Keratinocyte (primary cell): ENCODE results near the gene ZFP36L2. TPM values are rescaled to one million over a fixed set of nuclear protein-coding genes. Genes with fewer than 3 reads are reported as not detected.
"Not testable (repeated sequence)": the region's sequence is repeated elsewhere in the genome, so short reads cannot be mapped to it uniquely, and the experiment has no call there.

Source experiments
- DNase-seq: peaks from one replicate; pipeline ENCODE4 v3.0.0-alpha.2; 2011; ENCODE audit warnings: low read depth, missing footprints, low spot score
- FAIRE-seq: peaks from 2 replicates; lab custom pipeline; 2011; peaks lifted over from hg19 to GRCh38; lab: Jason Lieb, UNC
- H2AFZ ChIP-seq: 2 replicates; pipeline ENCODE4 v1.6.0; 2012; ENCODE audit warnings: low read length, control low read depth, inconsistent platforms; ENCODE audit not compliant: control insufficient read depth
- H3K27ac ChIP-seq: 2 replicates; pipeline ENCODE4 v1.5.1; 2011; ENCODE audit warnings: low read length; ENCODE audit not compliant: control insufficient read depth, insufficient read depth
- H3K27me3 ChIP-seq: 3 replicates; pipeline ENCODE4 v1.6.0; 2011; ENCODE audit warnings: low read length; ENCODE audit not compliant: control insufficient read depth, insufficient read depth; ENCODE audit errors: extremely low read depth
- H3K36me3 ChIP-seq, 2 experiments: 2 replicates in 1 of 2; 3 replicates in 1 of 2; pipeline ENCODE4 v1.5.1; 2011; ENCODE audit warnings: low read length in 2 of 2, mild to moderate bottlenecking in 1 of 2; ENCODE audit not compliant: control insufficient read depth in 2 of 2, insufficient read depth in 2 of 2; ENCODE audit errors: extremely low read depth in 1 of 2
- H3K4me1 ChIP-seq: 3 replicates; pipeline ENCODE4 v1.5.1; 2011; ENCODE audit warnings: low read length; ENCODE audit not compliant: control insufficient read depth, insufficient read depth; ENCODE audit errors: extremely low read depth
- H3K4me2 ChIP-seq: 3 replicates; pipeline ENCODE4 v1.6.0; 2011; ENCODE audit warnings: low read depth, low read length; ENCODE audit not compliant: control insufficient read depth, insufficient read depth; ENCODE audit errors: extremely low read depth
- H3K4me3 ChIP-seq, 3 experiments: fragments of 200-600 bp in 1 of 3; sonication (generic) in 1 of 3; 2 replicates in 2 of 3; 3 replicates in 1 of 3; pipeline ENCODE4 v1.5.1; 2011 to 2016; ENCODE audit warnings: low read length in 3 of 3, mild to moderate bottlenecking in 3 of 3, control low read depth in 2 of 3, inconsistent platforms in 1 of 3, low read depth in 1 of 3, mixed read lengths in 1 of 3, mixed run types in 1 of 3, moderate library complexity in 1 of 3; ENCODE audit not compliant: control insufficient read depth in 2 of 3, insufficient read depth in 2 of 3; ENCODE audit errors: extremely low read depth in 1 of 3
- H3K79me2 ChIP-seq: 2 replicates; pipeline ENCODE4 v1.6.0; 2012; ENCODE audit warnings: low read length; ENCODE audit not compliant: control insufficient read depth, insufficient read depth
- H3K9ac ChIP-seq: 3 replicates; pipeline ENCODE4 v1.6.0; 2011; ENCODE audit warnings: low read length; ENCODE audit not compliant: control insufficient read depth, insufficient read depth; ENCODE audit errors: extremely low read depth
- H3K9me1 ChIP-seq: 3 replicates; pipeline ENCODE4 v1.6.0; 2011; ENCODE audit warnings: low read length; ENCODE audit not compliant: control insufficient read depth, insufficient read depth; ENCODE audit errors: extremely low read depth
- H3K9me3 ChIP-seq: 2 replicates; pipeline ENCODE4 v1.5.1; 2012; ENCODE audit warnings: low read depth, low read length; ENCODE audit not compliant: control insufficient read depth
- H4K20me1 ChIP-seq: 3 replicates; pipeline ENCODE4 v1.6.0; 2011; ENCODE audit warnings: low read length; ENCODE audit not compliant: control insufficient read depth, insufficient read depth; ENCODE audit errors: extremely low read depth
- CTCF ChIP-seq, 3 experiments: IDR thresholded peaks in 1 of 3; conservative IDR thresholded peaks in 1 of 3; optimal IDR thresholded peaks in 1 of 3; 2 replicates in 2 of 3; 3 replicates in 1 of 3; pipeline versions ENCODE3 to v1.5.1; 2011; ENCODE audit warnings: low read length in 3 of 3, mild to moderate bottlenecking in 3 of 3, moderate library complexity in 2 of 3, control low read depth in 1 of 3, inconsistent platforms in 1 of 3; ENCODE audit not compliant: insufficient read depth in 2 of 3; ENCODE audit errors: extremely low read depth in 1 of 3
- EZH2 ChIP-seq: IDR thresholded peaks from one replicate; pipeline ENCODE4 v1.6.1; 2012; ENCODE audit warnings: inconsistent platforms, mild to moderate bottlenecking, low read length, moderate library complexity
- dilution Hi-C: fragments of 300-500 bp; cut with MboI; formaldehyde crosslinking; loops from one replicate; pipeline ENCODE4 v1.7.0; 2020; ENCODE audit warnings: low sequenced_read_pairs; ENCODE audit not compliant: extremely low pct_ligation_motif_present
- polyA plus RNA-seq, 5 experiments: library from polyadenylated mRNA; depleted of rRNA in 3 of 5; stranded (reverse) in 3 of 5; stranded (forward) in 1 of 5; unstranded in 1 of 5; fragments of >200 nt; gene quantifications; 1 replicate in 1 of 5; 2 replicates in 3 of 5; 3 replicates in 1 of 5; pipeline versions ENCODE4 v1.2.1 to v1.2.3, GENCODE V29; 2011 to 2012; ENCODE audit warnings: missing spikeins in 2 of 5, low read depth in 1 of 5, low replicate concordance in 1 of 5

ZFP36L2 gene
- polyA plus RNA-seq, 1 donor (not counting 4 experiments of a cell fraction or from before 2014, with no cell fraction given) = 52.4 TPM

GRCh38 chr2:43191947-43192516 is 34.4 kb downstream of the ZFP36L2 start:
- H3K27ac ChIP-seq = no peak overlapping the region
- no peak for FAIRE-seq
- H3K4me3 ChIP-seq = no peak overlapping the region
- dilution Hi-C loops = no loop called here
- no peak for DNase-seq
- no peaks in the 10 kb centered on the region for H4K20me1 ChIP-seq
- H3K27me3 ChIP-seq = no peaks in the 10 kb centered on the region
- TF ChIP-seq EZH2 (no peak), CTCF (optimal IDR thresholded peaks at IDR 0.05 in 1 of 3, IDR thresholded peaks at IDR 0.05 in 1 of 3, conservative IDR thresholded peaks at IDR 0.05 in 1 of 3; ENCODE audit: extremely low read depth in 1 of 3, insufficient read depth in 2 of 3, low read length in 3 of 3) (peak in 2 of 3 experiments; percentile 16 to 24)
- no peaks in the 10 kb centered on the region for H3K79me2 ChIP-seq
- H3K9me3 ChIP-seq = no peaks in the 10 kb centered on the region
- no peak overlapping the region for H3K4me2 ChIP-seq
- H3K4me1 ChIP-seq = no peaks in the 10 kb centered on the region
- no peaks in the 10 kb centered on the region for H3K9me1 ChIP-seq
- no peak overlapping the region for H3K9ac ChIP-seq
- H3K36me3 ChIP-seq = no peaks in the 10 kb centered on the region
- H2AFZ ChIP-seq = no peak overlapping the region

GRCh38 chr2:43190311-43191052 is 35.9 kb downstream of the ZFP36L2 start:
- no peak for TF ChIP-seq CTCF (optimal IDR thresholded peaks at IDR 0.05 in 1 of 3, IDR thresholded peaks at IDR 0.05 in 1 of 3, conservative IDR thresholded peaks at IDR 0.05 in 1 of 3; ENCODE audit: extremely low read depth in 1 of 3, insufficient read depth in 2 of 3, low read length in 3 of 3)
- no peak for TF ChIP-seq EZH2
- Histone ChIP-seq H3K27ac (no peak overlapping the region), H3K27me3 (no peaks in the 10 kb centered on the region), H3K9me3 (no peaks in the 10 kb centered on the region), H3K4me2 (no peak overlapping the region), H3K9me1 (no peaks in the 10 kb centered on the region), H3K4me3 (no peak overlapping the region), H3K9ac (no peak overlapping the region), H3K79me2 (no peaks in the 10 kb centered on the region), H3K4me1 (no peaks in the 10 kb centered on the region), H2AFZ (no peak overlapping the region), H4K20me1 (no peaks in the 10 kb centered on the region), H3K36me3 (no peaks in the 10 kb centered on the region)
- dilution Hi-C loops = no loop called here
- no peak for DNase-seq
- no peak for FAIRE-seq

- H3K9me1 ChIP-seq, H3K27me3 ChIP-seq, H3K4me1 ChIP-seq, H3K9ac ChIP-seq, dilution Hi-C loops, H3K9me3 ChIP-seq, FAIRE-seq, H3K4me3 ChIP-seq, H4K20me1 ChIP-seq, H3K4me2 ChIP-seq, H3K36me3 ChIP-seq, H2AFZ ChIP-seq, H3K79me2 ChIP-seq, H3K27ac ChIP-seq, DNase-seq: not testable (repeated sequence)
Observed at GRCh38 chr2:43189861-43190260, 36.5 kb downstream of the ZFP36L2 start.
